Measurements from ENCODE around the gene NINL.
"Not testable (repeated sequence)": the region's sequence is repeated elsewhere in the genome, so short reads cannot be mapped to it uniquely, and the experiment has no call there.

NINL gene

DNA sequence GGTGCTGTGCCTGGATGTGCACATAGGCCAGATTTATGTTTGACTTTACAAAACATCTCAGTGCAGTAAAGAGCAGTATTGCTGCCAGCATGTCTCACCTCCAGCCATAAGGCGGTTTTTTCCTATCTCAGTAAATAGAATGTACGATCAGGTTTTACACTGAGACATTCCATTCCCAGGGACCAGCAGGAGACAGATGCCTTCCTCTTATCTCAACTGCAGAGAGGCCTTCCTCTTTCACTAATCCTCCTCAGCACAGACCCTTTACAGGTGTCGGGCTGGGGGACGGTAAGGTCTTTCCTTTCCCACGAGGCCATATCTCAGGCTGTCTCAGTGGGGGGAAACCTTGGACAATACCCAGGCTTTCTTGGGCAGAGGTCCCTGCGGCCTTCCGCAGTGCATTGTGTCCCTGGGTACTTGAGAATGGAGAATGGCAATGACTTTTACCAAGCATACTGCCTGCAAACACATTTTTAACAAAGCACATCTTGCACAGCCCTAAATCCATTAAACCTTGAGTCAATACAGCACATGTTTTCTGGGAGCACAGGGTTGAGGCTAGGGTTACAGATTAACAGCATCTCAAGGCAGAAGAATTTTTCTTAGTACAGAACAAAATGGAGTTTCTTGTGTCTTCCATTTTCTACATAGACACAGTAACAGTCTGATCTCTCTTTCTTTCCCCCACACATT is 34.5 kb downstream of the NINL start:
- H3K27me3 Mint-ChIP-seq; H3K4me1 Mint-ChIP-seq (ENCODE audit: low read depth); H3K4me3 Mint-ChIP-seq; H3K9me3 Mint-ChIP-seq; H3K36me3 Mint-ChIP-seq (ENCODE audit: low read depth); H3K27ac Mint-ChIP-seq: not testable (repeated sequence)

DNA sequence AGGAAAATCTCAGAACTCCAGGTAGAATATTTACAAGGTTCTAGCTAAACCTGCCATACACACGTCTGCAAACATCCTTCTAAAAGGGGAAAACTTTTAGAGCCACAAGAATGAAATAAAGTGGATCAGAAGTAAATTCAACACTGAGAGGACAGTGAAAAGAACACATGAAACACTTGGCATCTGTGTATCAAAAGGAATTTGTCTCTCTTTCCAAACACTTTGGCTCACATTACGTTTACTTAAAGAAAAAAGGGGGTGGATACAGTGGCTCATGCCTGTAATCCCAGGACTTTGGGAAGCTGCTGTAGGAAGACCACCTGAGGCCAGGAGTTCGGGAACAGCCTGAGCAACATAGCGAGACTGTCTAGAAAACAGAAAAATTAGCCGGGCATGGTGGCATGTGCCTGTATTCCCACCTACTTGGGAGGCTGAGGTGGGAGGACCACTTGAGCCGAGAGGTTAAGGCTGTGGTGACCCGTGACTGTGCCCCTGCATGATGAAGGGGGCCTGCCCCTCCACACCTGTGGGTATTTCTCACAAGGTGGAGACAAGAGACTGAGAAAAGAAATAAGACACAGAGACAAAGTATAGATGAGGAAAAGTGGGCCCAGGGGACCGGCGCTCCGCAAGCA is 35.4 kb downstream of the NINL start:
- no peaks in the 10 kb centered on the region for H3K4me1 Mint-ChIP-seq (ENCODE audit: low read depth)

DNA sequence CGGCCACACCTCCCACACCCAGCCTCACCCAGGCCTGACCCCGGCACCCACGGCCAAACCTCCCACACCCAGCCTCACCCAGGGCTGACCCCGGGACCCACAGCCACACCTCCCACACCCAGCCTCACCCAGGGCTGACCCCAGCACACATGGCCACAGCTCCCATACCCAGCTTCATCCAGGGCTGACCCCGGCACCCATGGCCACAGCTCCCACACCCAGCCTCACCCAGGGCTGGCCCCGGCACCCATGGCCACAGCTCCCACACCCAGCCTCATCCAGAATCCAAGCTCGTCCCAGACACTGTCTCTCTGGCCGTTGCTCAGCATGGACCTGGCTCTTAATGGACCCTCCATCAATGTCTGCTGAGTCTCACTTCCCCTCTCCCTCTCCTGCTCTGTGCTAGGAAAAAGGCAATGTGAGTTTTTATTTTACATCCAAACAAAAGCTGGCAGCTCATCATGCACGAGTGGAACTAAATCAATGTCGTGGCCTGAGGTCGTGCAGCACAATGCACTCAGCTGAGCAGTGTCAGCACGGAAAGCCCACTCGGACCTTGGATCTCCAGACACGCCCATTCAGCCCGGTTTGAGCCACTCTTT is 36.1 kb downstream of the NINL start:
- no peaks in the 10 kb centered on the region for H3K9me3 Mint-ChIP-seq
- H3K27ac Mint-ChIP-seq, result no peak overlapping the region
- no peaks in the 10 kb centered on the region for H3K36me3 Mint-ChIP-seq (ENCODE audit: low read depth)
- no peaks in the 10 kb centered on the region for H3K4me1 Mint-ChIP-seq (ENCODE audit: low read depth)
- no peaks in the 10 kb centered on the region for H3K27me3 Mint-ChIP-seq
- no peak overlapping the region for H3K4me3 Mint-ChIP-seq

More for the DNA sequence above, 35.4 kb downstream of the NINL start:
- Mint-ChIP-seq H3K9me3 (no peaks in the 10 kb centered on the region), H3K27ac (no peak overlapping the region), H3K4me3 (no peak overlapping the region), H3K36me3 (ENCODE audit: low read depth) (no peaks in the 10 kb centered on the region), H3K27me3 (no peaks in the 10 kb centered on the region)

DNA sequence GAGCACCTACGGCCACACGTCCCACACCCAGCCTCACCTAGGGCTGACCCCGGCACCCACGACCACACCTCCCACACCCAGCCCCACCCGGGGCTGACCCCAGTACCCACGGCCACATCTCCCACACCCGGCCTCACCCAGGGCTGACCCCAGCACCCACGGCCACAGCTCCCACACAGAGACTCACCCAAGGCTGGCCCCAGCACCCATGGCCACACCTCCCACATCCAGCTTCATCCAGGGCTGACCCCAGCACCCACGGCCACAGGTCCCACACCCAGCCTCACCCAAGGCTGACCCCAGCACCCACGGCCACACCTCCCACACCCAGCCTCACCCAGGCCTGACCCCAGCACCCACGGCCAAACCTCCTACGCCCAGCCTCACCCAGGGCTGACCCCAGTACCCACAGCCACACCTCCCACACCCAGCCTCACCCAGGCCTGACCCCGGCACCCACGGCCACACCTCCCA is 36.7 kb downstream of the NINL start:
- Mint-ChIP-seq H3K36me3 (ENCODE audit: low read depth) (no peaks in the 10 kb centered on the region), H3K4me3 (no peak overlapping the region), H3K27me3 (no peaks in the 10 kb centered on the region), H3K4me1 (ENCODE audit: low read depth) (no peaks in the 10 kb centered on the region), H3K9me3 (no peaks in the 10 kb centered on the region), H3K27ac (no peak overlapping the region)

DNA sequence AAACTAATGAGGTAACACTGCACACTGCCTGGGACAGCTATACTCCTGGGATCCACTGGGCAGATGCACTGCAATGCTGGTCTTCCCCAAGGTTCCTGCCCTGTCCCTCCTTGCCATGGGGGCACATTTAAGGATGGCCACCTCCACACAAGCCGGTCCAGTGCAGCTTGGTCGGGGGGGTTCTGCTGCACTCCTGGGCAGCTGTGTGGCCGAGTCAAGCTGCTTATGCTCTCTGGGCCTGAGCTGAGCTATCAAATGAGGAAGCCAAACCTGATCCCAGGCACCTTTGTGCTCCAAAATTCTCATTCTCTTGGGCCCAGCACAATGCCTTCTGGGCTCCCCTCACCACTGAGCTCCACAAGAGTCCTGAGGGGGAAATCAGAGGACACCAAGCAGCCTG is 37.3 kb downstream of the NINL start:
- H3K9me3 Mint-ChIP-seq, result no peaks in the 10 kb centered on the region
- H3K4me3 Mint-ChIP-seq, result no peak overlapping the region
- no peak overlapping the region for H3K27ac Mint-ChIP-seq
- H3K27me3 Mint-ChIP-seq, result no peaks in the 10 kb centered on the region
- no peaks in the 10 kb centered on the region for H3K36me3 Mint-ChIP-seq (ENCODE audit: low read depth)
- H3K4me1 Mint-ChIP-seq (ENCODE audit: low read depth), result no peaks in the 10 kb centered on the region

DNA sequence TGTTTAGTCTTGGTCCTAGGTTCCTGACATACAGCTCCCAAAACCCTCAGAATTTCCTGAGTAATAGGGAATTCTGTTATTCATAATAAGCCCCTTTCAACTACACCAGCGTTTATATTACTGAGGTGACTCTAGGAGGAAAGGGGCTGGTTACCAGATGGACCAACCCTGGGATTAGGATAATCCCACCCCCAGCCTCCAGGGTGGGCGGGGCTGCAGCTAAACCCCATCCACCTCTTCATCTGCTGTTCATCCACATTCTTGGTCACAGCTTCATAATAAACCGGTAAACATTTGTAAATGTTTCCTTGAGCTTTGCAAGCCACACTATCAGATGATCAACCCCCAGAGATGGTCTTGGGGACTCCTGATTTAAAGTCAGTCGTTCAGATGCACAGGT is 38.3 kb downstream of the NINL start:
- no peaks in the 10 kb centered on the region for H3K9me3 Mint-ChIP-seq
- H3K4me3 Mint-ChIP-seq, result no peak overlapping the region
- H3K36me3 Mint-ChIP-seq (ENCODE audit: low read depth), result no peaks in the 10 kb centered on the region
- no peak overlapping the region for H3K27ac Mint-ChIP-seq
- no peaks in the 10 kb centered on the region for H3K4me1 Mint-ChIP-seq (ENCODE audit: low read depth)
- no peaks in the 10 kb centered on the region for H3K27me3 Mint-ChIP-seq

DNA sequence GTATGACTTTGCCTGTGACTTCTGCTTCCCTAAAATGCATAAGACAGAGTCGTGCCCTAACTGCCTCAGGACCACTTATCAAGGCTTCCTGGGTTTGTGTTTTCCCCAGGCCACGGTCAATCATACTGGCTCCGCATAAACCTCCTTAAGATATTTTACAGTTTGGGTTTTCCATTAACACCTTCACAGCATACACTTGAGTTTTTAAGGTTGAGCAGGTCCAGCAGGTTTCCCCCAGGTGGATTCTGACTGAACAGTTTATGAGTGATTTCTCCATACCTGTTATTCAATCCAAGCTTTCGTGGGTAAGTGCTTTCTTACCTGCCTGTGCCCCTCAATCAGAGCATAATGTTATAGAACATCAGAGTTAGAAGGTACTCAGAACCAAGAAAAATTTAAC is 39.3 kb downstream of the NINL start:
- Mint-ChIP-seq H3K9me3 (no peaks in the 10 kb centered on the region), H3K27ac (no peak overlapping the region), H3K27me3 (no peaks in the 10 kb centered on the region), H3K4me1 (ENCODE audit: low read depth) (peaks cover 4% of the 10 kb centered on the region), H3K4me3 (no peak overlapping the region), H3K36me3 (ENCODE audit: low read depth) (no peaks in the 10 kb centered on the region)

DNA sequence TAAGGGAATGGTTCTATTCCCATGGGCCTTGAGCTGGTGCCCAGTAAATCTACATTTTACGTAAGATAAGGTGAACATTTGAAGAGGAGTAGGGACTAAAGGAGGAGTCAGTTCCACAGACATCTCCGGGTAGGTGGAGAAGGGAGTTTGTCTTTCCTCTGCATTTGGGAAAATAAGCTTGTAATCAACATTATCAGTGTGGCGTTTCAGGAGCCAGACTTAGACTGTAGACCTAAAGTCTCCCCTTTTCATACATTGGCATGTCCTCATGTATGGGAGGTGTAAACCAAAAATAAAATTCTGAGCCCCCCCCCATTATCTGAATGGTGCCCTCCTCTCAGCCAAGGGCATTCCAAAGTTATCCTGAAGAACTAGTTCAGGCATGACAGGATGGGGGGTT is 40.2 kb downstream of the NINL start:
- Mint-ChIP-seq H3K4me1 (ENCODE audit: low read depth) (peaks cover 4% of the 10 kb centered on the region), H3K9me3 (no peaks in the 10 kb centered on the region), H3K36me3 (ENCODE audit: low read depth) (no peaks in the 10 kb centered on the region), H3K27ac (no peak overlapping the region), H3K27me3 (no peaks in the 10 kb centered on the region), H3K4me3 (no peak overlapping the region)

DNA sequence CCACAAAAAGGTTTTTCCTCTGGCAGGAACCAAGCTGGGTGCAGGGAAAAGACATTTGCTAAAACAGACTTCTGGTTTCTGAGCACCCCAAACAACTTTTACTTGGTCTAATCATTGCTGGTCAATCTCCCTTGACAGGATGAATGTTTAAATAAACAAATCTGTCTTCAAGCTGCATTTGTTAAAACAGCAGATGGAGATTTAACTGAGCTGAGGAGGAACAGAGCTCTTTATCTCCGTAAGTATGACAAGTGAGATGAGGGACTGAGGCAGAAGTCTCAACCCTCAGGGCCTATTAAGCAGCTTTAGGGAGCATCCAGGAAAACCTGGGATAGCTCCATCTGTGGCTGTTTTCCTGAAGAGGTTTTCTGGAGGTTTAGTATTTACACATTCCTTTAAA is 40.6 kb downstream of the NINL start:
- Mint-ChIP-seq H3K4me1 (ENCODE audit: low read depth) (peaks cover 4% of the 10 kb centered on the region), H3K27me3 (no peaks in the 10 kb centered on the region), H3K4me3 (no peak overlapping the region), H3K36me3 (ENCODE audit: low read depth) (no peaks in the 10 kb centered on the region), H3K27ac (no peak overlapping the region), H3K9me3 (no peaks in the 10 kb centered on the region)

DNA sequence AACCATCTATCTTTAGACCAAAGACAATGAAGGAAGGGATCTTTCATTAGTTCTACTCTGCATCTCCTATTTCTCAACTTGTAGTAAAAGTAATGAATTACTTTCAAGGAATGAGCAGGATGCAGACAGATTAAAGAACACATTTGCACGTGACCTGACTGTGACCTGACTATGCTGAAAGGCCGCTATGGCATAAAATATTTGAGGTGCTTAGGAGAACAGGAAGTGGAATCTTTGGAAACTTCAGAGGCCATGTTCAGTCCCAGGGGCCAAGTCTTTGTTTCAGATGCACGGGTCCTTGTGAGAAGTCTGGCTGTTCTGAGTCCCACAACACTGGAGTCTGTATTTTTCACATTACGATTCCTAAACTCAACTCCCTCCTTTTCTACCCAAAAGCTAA is 41.0 kb downstream of the NINL start:
- Mint-ChIP-seq H3K4me3 (no peak overlapping the region), H3K27me3 (no peaks in the 10 kb centered on the region), H3K9me3 (no peaks in the 10 kb centered on the region), H3K36me3 (ENCODE audit: low read depth) (no peaks in the 10 kb centered on the region), H3K27ac (no peak overlapping the region), H3K4me1 (ENCODE audit: low read depth) (peaks cover 4% of the 10 kb centered on the region)

DNA sequence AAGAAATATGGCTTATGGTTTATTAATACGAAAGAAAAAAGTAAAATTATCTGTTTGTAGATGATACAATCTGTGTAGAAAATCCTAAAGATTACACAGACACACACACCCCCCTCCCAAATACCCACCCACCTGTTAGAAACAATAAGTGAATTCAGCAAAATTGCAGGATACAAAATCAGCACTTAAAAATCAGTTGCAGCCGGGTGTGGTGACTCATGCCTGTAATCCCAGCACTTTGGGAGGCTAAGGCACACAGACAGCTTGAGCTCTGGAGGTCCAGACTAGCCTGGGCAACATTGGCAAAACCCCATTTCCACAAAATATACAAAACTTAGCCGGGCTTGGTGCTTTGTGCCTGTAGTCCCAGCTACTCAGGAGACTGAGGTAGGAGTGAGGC is 42.3 kb downstream of the NINL start:
- H3K4me3 Mint-ChIP-seq, result no peak overlapping the region
- no peaks in the 10 kb centered on the region for H3K36me3 Mint-ChIP-seq (ENCODE audit: low read depth)
- H3K27me3 Mint-ChIP-seq, result no peaks in the 10 kb centered on the region
- H3K27ac Mint-ChIP-seq, result no peak overlapping the region
- H3K4me1 Mint-ChIP-seq (ENCODE audit: low read depth), result peaks cover 4% of the 10 kb centered on the region
- H3K9me3 Mint-ChIP-seq, result no peaks in the 10 kb centered on the region

DNA sequence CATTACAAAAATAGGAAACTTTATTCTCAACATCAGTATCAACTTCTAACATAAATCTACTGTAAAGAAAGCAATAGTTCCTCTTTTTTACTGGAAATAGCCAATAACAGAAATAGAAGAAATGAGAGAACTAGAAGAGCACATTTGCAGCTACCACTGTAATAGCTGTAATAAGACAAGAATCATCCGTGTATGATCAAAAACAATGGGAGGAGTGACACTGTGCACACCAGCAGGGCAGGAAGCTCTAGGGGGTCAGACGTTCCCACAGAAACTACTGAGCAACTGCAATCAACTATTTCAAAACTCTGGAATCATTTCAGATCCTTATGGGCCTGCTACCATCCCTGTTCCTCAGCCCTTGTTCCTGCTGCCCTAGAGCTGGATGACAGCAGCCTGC is 43.7 kb downstream of the NINL start:
- Mint-ChIP-seq H3K9me3 (no peaks in the 10 kb centered on the region), H3K36me3 (ENCODE audit: low read depth) (no peaks in the 10 kb centered on the region), H3K27ac (no peak overlapping the region), H3K4me1 (ENCODE audit: low read depth) (peaks cover 4% of the 10 kb centered on the region), H3K4me3 (no peak overlapping the region), H3K27me3 (no peaks in the 10 kb centered on the region)

DNA sequence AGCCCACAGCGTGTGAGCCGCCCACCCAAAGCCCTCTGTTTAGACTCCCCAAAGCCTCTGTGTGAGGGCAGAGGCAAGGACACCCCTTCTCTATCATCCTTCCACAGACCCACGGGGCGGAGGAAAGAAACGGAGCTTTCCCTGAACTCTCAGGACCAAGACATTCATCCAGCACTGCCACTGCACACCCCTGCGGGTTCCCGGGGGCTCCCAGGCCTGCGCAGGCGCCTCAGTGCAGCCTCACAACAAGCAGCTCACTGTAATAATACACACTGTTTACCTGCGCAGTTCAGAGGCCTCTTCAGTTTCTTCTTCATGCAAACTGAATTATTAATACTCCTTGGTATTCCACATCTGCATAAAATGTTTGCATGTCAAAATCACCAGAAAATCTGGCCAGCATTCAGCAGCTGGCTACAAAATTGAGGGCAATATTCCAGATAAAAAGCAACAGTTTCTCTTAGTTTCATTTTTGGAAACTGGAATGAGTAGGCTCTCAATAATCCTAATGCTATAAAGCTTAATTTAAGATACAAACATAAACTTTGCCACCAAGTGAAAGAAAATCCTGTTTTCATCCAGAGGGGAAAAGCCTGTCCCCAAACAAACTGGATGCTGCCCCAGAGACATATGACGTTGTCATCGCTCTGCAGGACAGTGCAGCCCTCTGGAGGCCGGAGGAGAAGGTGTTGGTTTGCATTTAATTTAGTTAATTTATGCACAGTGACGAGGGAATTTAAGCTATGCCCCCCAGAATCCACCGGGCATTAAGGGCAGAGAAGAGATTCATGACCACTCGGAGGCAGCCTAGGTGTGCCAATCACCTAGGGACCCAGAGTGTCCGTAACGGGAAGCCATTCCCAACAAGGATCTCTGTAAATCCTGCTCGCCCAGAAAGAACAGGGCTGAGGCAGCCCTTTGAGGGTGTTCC is 45.3 kb downstream of the NINL start:
- no peaks in the 10 kb centered on the region for H3K9me3 Mint-ChIP-seq
- no peaks in the 10 kb centered on the region for H3K36me3 Mint-ChIP-seq (ENCODE audit: low read depth)
- peaks cover 4% of the 10 kb centered on the region for H3K4me1 Mint-ChIP-seq (ENCODE audit: low read depth)
- no peak overlapping the region for H3K4me3 Mint-ChIP-seq
- H3K27ac Mint-ChIP-seq, result no peak overlapping the region
- H3K27me3 Mint-ChIP-seq, result no peaks in the 10 kb centered on the region

DNA sequence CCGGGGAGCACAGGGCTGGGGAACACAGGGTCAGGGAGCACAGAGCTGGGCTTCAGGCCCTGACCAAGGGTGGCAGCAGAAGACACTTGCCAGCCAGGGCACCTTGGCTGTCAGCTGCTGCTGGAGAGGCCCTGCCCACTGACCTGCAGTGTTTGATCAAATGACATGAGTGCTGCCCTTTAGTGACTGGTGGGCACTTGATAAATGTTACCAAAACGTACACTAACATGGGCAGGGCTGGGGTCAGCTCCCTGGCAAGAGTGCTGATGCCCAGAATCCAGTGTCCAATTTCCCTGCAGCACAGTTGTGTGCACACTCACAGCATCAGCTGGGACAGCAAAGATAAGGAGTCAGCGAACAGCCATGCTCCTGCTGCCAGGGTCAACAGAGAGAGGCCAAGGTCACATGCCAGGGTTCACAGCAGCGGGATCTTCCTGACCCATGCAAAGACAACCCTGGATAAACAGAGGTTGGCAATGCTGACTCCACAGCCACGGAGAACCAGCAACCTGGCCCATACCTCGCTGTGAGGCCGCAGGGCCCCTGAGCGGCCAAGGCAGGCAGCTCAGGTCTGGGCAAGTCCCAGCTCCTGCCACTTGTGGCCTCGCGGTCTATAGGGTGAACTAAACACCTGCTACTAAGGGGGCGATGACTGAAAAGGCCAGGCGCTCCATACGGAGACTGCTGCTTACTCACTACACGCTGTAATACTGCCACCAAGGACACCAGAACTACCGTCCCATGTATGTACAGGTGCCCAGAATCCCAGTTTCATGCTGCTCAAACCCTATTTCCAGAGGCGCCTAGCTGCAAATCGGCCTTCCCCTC is 46.3 kb downstream of the NINL start:
- H3K36me3 Mint-ChIP-seq (ENCODE audit: low read depth), result no peaks in the 10 kb centered on the region
- H3K27ac Mint-ChIP-seq, result no peak overlapping the region
- no peaks in the 10 kb centered on the region for H3K27me3 Mint-ChIP-seq
- peaks cover 4% of the 10 kb centered on the region for H3K4me1 Mint-ChIP-seq (ENCODE audit: low read depth)
- H3K9me3 Mint-ChIP-seq, result no peaks in the 10 kb centered on the region
- H3K4me3 Mint-ChIP-seq, result no peak overlapping the region

Data from stimulated activated naive CD8-positive, alpha-beta T cell treated with anti-CD3 and anti-CD28 coated beads, Interleukin-15, Interleukin-2, amounts not matched to agents 100 ng/mL and 50 ng/mL, for 24 hours (primary cell).